Mammary epithelial cell (primary cell): Measurements from ENCODE around the gene RFX6.

ENCODE experiments used
- CTCF ChIP-seq, 2 donors: IDR thresholded peaks in 1 of 2; conservative IDR thresholded peaks in 1 of 2; 2 replicates each; pipeline ENCODE4 v1.5.1; 2011 to 2012; ENCODE audit warnings: inconsistent platforms in 2 of 2, low read length in 2 of 2, mild to moderate bottlenecking in 2 of 2, control low read depth in 1 of 2, low read depth in 1 of 2; ENCODE audit not compliant: insufficient read depth in 1 of 2; ENCODE audit errors: extremely low read depth in 1 of 2
- EZH2 ChIP-seq: IDR thresholded peaks from 2 replicates; pipeline ENCODE4 v1.6.1; 2012; ENCODE audit warnings: low read length, inconsistent platforms, borderline replicate concordance

- TF ChIP-seq EZH2 (no peak), CTCF (conservative IDR thresholded peaks at IDR 0.05 in 1 of 2, IDR thresholded peaks at IDR 0.05 in 1 of 2; ENCODE audit: extremely low read depth in 1 of 2, insufficient read depth in 1 of 2, low read depth in 1 of 2, low read length in 2 of 2) (no peak)
Measured at GRCh38 chr6:116925088-116925794, 48.2 kb downstream of the RFX6 start.
